ENCODE results near the gene HACD2.

HACD2 gene, protein sequence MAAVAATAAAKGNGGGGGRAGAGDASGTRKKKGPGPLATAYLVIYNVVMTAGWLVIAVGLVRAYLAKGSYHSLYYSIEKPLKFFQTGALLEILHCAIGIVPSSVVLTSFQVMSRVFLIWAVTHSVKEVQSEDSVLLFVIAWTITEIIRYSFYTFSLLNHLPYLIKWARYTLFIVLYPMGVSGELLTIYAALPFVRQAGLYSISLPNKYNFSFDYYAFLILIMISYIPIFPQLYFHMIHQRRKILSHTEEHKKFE

DNA sequence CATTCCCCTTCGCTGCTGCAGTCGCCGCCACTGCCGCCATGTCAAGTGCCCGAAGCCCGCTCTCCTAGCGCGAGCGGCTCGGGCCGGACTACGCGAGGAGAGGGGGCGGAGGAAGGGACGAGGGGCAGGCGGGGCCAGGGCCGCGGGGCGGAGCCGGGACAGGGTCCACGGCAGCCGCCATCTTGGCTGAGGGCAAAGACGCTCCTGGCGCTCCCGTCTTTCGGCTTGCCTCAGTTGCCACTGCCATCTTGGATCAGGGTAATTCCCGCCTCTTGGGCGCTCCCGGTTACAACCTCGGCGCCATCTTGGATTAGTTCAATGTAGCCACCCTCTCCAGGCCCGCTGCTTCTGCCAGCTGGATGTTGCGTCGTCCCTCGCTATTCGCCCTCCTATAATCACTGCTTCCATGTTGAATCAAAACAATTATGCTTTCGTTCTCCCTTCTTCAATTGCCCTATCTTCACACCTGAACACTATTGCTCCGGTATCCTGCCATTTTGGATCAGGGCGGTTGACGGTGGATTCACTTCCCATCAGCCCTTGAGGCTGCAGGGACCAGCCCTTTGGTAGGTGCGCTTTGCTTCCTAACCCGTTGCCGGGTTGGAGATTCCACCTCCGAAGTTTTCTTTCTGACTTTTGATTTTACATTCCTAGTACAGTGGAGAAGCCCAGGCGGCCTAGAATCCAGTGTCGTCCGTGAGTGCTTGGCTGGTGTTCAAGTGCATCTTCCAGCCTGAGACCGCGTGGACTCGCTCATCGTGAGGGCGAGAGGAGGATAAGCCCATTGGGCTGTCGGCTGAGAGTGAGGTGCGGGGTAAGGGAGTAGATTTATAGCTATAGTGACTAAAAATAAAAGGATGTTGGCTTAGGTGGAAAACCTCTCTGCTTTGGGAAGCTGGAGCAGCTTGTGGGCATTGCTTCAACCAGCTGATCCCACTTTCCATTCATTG lies at the start of gene HACD2:
Gene HACD2 (minus strand): TSS at position 66 of the 950 bp plus-strand sequence. CDS start 26 bp downstream, at position 40.
- TF ChIP-seq CTCF (conservative IDR thresholded peaks at IDR 0.05; ENCODE audit: low read depth, low read length): no peak
- peak within 1 kb of the TSS; percentile 69 for H3K4me3 ChIP-seq (ENCODE audit: low read depth, low read length)
- peak; percentile 99 for DNase-seq (ENCODE audit: low read depth)

DNA sequence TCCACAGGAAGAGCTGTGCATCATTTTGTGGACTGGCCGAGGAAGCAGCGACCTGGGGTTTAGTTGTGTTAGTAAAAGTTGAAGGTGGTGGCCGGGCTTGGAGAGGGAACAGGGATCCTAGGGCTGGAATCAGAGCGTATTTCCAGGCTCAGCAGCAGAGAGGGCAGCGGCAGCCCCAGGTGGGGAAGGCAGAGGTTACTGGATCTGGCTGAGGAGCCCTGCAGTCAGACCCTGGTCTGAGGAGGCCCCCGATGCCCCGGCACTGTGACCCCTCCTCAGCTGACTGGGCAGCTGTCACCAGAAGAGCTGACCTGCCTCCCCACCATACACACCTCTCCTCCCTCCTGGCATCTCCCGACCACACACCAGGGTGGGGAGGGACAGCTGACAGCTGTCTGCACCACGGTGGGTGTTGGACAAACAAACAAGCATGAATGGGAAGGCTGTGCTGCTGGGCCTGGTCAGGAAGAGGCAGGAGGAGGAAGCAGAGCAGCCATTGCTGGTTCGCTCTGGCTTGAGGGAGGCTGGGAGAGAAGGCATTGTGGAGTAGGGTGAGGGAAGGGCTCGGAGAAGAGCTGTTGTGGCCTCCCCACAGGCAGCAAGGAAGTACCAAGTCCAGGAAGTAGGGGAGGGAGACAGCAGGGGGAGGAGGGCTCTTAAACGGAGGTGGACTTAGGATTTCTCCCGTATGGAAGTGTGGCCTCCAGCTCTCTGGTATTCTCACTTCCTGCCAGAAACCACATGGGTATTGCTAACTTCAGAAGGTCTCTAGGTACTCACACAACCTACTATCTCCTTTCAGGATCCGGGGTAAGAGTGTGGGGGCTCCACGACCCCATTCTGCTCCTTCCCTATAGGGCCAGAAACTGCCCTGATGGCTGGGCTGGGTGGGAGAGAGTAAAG lies 49.5 kb upstream of the HACD2 start:
- H3K4me3 ChIP-seq (ENCODE audit: low read depth, low read length): no peak overlapping the region
- DNase-seq (ENCODE audit: low read depth): no peak
- TF ChIP-seq CTCF (conservative IDR thresholded peaks at IDR 0.05; ENCODE audit: low read depth, low read length): no peak

- no peak for TF ChIP-seq CTCF (conservative IDR thresholded peaks at IDR 0.05; ENCODE audit: low read depth, low read length)
- H3K4me3 ChIP-seq (ENCODE audit: low read depth, low read length): no peak overlapping the region
- DNase-seq (ENCODE audit: low read depth): peak; percentile 48
Measured at GRCh38 chr3:123633530-123633929, 48.7 kb upstream of the HACD2 start.

DNA sequence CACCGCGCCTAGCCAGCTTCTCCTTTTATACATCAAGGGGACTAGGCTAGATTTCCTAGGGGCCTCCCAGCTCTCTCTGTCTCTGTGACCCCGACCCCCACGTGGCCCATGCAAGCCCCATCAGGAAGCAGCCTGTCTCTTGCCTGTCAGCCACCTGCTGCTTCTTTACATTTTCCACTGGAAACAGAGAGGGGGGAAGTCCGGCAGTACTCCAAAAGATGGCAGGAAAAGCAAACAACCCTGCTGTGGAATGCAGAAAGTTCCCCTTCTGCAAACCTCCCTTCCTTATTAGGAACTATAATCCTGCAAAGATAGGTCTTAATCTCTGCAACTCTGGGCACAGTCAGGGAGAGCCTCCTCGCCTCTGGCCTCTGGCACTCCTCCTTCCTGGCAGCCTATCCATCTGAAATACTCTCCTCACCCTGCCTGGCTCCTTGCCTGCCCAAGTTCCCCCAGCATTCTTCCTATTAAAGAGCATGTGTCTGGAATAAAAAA lies 47.4 kb upstream of the HACD2 start:
- DNase-seq (ENCODE audit: low read depth): peak; percentile 74
- H3K4me3 ChIP-seq (ENCODE audit: low read depth, low read length): no peak overlapping the region
- no peak for TF ChIP-seq CTCF (conservative IDR thresholded peaks at IDR 0.05; ENCODE audit: low read depth, low read length)

DNA sequence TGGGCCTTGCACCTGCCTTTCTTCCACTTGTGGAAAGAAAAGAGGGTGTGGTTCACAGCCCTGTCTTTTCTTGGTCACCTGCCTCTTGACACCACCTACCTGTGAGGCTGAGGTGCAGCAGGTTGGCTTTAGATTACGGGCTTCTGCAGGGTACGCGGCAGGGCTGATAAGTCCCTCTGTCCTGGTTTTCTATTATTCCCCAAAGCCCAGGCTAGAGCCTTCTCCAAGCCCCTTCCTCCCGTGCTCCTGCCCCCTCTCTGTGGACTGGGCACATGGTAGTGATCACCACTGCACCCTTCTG lies 44.8 kb upstream of the HACD2 start:
- no peak overlapping the region for H3K4me3 ChIP-seq (ENCODE audit: low read depth, low read length)
- no peak for TF ChIP-seq CTCF (conservative IDR thresholded peaks at IDR 0.05; ENCODE audit: low read depth, low read length)
- DNase-seq (ENCODE audit: low read depth): no peak

DNA sequence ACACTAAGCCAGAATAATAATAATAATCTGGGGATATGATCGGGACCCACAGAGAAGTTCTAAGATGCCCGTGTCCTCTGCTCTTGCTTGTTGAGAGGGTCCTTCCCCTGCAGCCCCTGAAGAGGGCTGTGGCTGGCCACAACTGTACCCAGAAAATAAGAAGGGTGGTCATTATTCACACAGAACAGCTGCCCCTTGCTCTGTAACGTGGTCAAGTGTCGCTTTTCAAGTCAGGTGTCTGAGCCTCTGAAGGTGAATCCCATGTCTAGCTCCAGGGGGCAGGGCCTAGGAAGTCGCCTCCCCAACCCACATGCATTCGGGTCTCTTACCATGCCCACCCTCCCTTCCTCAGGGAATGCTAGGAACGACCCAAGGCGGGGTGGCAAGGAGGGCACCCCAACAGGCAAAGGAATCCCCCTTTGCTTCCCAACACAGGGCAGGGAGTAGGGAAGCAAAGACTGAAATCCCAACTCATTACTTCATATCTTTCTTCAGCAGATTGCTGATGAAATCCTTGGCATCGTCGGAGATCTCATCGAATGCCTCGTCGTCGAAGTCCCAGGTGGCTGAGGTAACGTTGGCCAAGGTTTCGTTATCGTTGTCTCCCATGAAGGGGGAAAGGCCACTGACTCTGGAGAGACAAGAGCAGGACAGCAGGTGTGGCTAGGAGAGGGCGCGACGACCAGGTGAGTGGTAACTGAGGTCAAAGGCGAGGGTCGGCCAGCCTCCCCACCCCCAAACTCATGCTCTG lies 44.3 kb upstream of the HACD2 start:
- no peak for TF ChIP-seq CTCF (conservative IDR thresholded peaks at IDR 0.05; ENCODE audit: low read depth, low read length)
- H3K4me3 ChIP-seq (ENCODE audit: low read depth, low read length): no peak overlapping the region

More for the DNA sequence above, 44.3 kb upstream of the HACD2 start:
- no peak for DNase-seq (ENCODE audit: low read depth)

Measured in choroid plexus epithelial cell (primary cell).